Neural cell (in vitro differentiated cells): Measurements from ENCODE around the gene AFF2.

Source experiments
- CTCF ChIP-seq: fragments of 450-650 bp; IDR thresholded peaks from 2 replicates; pipeline ENCODE4 v1.5.1; 2014; ENCODE audit warnings: antibody characterized with exemption, mild to moderate bottlenecking, moderate library complexity; ENCODE audit not compliant: poor library complexity, severe bottlenecking
- EP300 ChIP-seq: fragments of 450-650 bp; conservative IDR thresholded peaks from 2 replicates; pipeline ENCODE4 v1.6.1; 2014; ENCODE audit warnings: antibody characterized with exemption, mild to moderate bottlenecking, moderate library complexity; ENCODE audit not compliant: poor library complexity, severe bottlenecking
- EZH2 ChIP-seq: fragments of 200-600, 300-800 bp; shearing (Covaris generic), sonication (generic); IDR thresholded peaks from 2 replicates; pipeline ENCODE4 v1.6.1; 2014; ENCODE audit warnings: antibody characterized with exemption, low read length, borderline replicate concordance, mild to moderate bottlenecking; ENCODE audit not compliant: insufficient read depth, poor library complexity, severe bottlenecking
- POLR2AphosphoS5 ChIP-seq: IDR thresholded peaks from 2 replicates; pipeline ENCODE4 v1.6.1; 2012
- REST ChIP-seq: IDR thresholded peaks from 2 replicates; pipeline ENCODE4 v1.6.1; 2012; ENCODE audit warnings: borderline replicate concordance
- TAF1 ChIP-seq: IDR thresholded peaks from 2 replicates; pipeline ENCODE4 v1.6.1; 2012; ENCODE audit warnings: low read depth

DNA sequence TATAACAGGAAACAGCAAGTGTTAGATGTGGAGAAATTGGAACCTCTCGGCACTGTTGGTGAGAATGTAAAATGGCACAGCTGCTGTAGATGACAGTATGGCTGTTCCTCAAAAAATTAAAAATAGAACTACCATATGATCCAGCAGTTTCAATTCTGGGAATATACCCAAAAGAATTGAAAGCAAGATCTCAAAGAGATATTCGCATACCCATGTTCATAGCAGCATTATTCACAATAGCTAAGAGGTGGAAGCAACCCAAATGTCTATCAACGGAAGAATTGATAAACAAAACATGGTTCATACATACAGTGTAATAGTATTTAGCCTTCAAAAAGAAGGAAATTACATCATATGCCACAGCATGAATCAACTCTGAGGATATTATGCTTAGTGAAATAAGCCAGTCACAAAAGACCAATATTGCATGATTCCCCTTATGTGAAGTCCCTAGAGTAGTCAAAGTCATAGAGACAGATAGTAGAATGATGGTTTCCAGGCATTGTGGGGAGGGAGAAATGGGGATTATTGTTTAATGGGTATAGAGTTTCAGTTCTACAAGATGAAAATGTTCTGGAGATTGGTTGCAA lies 537.0 kb downstream of the AFF2 start:
- no peak for TF ChIP-seq EP300
- TF ChIP-seq CTCF = no peak
- no peak for TF ChIP-seq TAF1
- TF ChIP-seq REST = no peak
- no peak for TF ChIP-seq EZH2
- TF ChIP-seq POLR2AphosphoS5 = no peak
